A549 (cell line): ENCODE measurements around the gene SCUBE1.

ENCODE experiments used
- CTCF ChIP-seq: fragments of >200 bp; sonication (Bioruptor Twin); formaldehyde crosslinking; IDR thresholded peaks from 3 replicates; pipeline ENCODE4 v1.5.1; 2016
- E2F6 ChIP-seq: IDR thresholded peaks from 2 replicates; pipeline ENCODE4 v1.6.1; 2012; ENCODE audit warnings: low read depth, borderline replicate concordance
- ESRRA ChIP-seq: fragments of 150-350 bp; IDR thresholded peaks from 2 replicates; pipeline ENCODE4 v1.6.1; 2014; ENCODE audit warnings: mild to moderate bottlenecking, low read length, borderline replicate concordance
- HDAC2 ChIP-seq: fragments of 200-600 bp; sonication (generic); IDR thresholded peaks from 2 replicates; pipeline ENCODE4 v1.6.1; 2016
- JUNB ChIP-seq: fragments of >200 bp; sonication (Bioruptor Twin); formaldehyde crosslinking; IDR thresholded peaks from 2 replicates; pipeline ENCODE4 v1.6.1; 2016
- MAX ChIP-seq: IDR thresholded peaks from 2 replicates; pipeline ENCODE4 v1.6.1; 2012
- NFE2L2 ChIP-seq: fragments of 150-350 bp; conservative IDR thresholded peaks from 2 replicates; pipeline ENCODE4 v1.6.1; 2014; ENCODE audit warnings: low read length
- POLR2A ChIP-seq: IDR thresholded peaks from 2 replicates; pipeline ENCODE4 v1.6.1; 2012; ENCODE audit warnings: mild to moderate bottlenecking, low read length
- RCOR1 ChIP-seq: fragments of 150-350 bp; IDR thresholded peaks from 2 replicates; pipeline ENCODE4 v1.6.1; 2014; ENCODE audit warnings: antibody characterized with exemption, low read length, low read depth
- REST ChIP-seq: fragments of 200-600 bp; sonication (generic); IDR thresholded peaks from 2 replicates; pipeline ENCODE4 v1.6.1; 2016; ENCODE audit warnings: antibody characterized with exemption, mild to moderate bottlenecking, moderate library complexity
- RFX5 ChIP-seq: fragments of 450-650 bp; IDR thresholded peaks from 2 replicates; pipeline ENCODE4 v1.7.1; 2014; ENCODE audit warnings: antibody characterized with exemption, mild to moderate bottlenecking, moderate library complexity
- USF2 ChIP-seq: fragments of 450-650 bp; IDR thresholded peaks from 2 replicates; pipeline ENCODE4 v1.6.1; 2014; ENCODE audit warnings: antibody characterized with exemption

- TF ChIP-seq ESRRA (no peak), JUNB (no peak), REST (no peak), CTCF (no peak), MAX (no peak), POLR2A (no peak), NFE2L2 (no peak), RCOR1 (no peak), RFX5 (no peak), E2F6 (no peak), USF2 (no peak), HDAC2 (no peak)
These were observed 98.2 kb downstream of the SCUBE1 start for GRCh38 chr22:43244803-43245527.
